AG08395 (cell line): ENCODE results near the gene UTP20.
"Not testable (repeated sequence)": the region's sequence is repeated elsewhere in the genome, so short reads cannot be mapped to it uniquely, and the experiment has no call there.

Experiments
- DNase-seq: peaks from one replicate; pipeline ENCODE4 v3.0.0; 2012; ENCODE audit warnings: mixed read lengths, low spot score

Gene UTP20

GRCh38 chr12:101327546-101327945, 47.6 kb downstream of the UTP20 start:
- no peak for DNase-seq

GRCh38 chr12:101328917-101329316, 49.0 kb downstream of the UTP20 start:
- DNase-seq, result no peak

- no peak for DNase-seq
Observed at GRCh38 chr12:101330631-101331030, 50.7 kb downstream of the UTP20 start.

- DNase-seq, result no peak
Observed at GRCh38 chr12:101336437-101336836, 56.5 kb downstream of the UTP20 start.

GRCh38 chr12:101338087-101338486, 58.2 kb downstream of the UTP20 start:
- DNase-seq, result no peak

GRCh38 chr12:101343893-101344292, 64.0 kb downstream of the UTP20 start:
- no peak for DNase-seq

GRCh38 chr12:101351682-101352081, 71.8 kb downstream of the UTP20 start:
- no peak for DNase-seq

- DNase-seq, result no peak
Observed at GRCh38 chr12:101356794-101357193, 76.9 kb downstream of the UTP20 start.

- DNase-seq, result no peak
Observed at GRCh38 chr12:101361455-101361854, 81.5 kb downstream of the UTP20 start.

- no peak for DNase-seq
Observed at GRCh38 chr12:101368016-101368415, 88.1 kb downstream of the UTP20 start.

- DNase-seq, result no peak
Observed at GRCh38 chr12:101372431-101372830, 92.5 kb downstream of the UTP20 start.

- DNase-seq, result no peak
Observed at GRCh38 chr12:101375573-101375972, 95.7 kb downstream of the UTP20 start.

- DNase-seq, result no peak
Observed at GRCh38 chr12:101379149-101379548, 99.2 kb downstream of the UTP20 start.

GRCh38 chr12:101391181-101391580, 111.3 kb downstream of the UTP20 start:
- not testable (repeated sequence) for DNase-seq

GRCh38 chr12:101407049-101407435, 127.1 kb downstream of the UTP20 start:
- DNase-seq, result no peak

GRCh38 chr12:101407436-101408345, 127.8 kb downstream of the UTP20 start, which contains the start of gene ARL1:
Gene ARL1, minus strand, starts transcription at chr12:101407772. Its CDS starts 127 bp downstream, at chr12:101407645.
- DNase-seq, result peak; percentile 92

GRCh38 chr12:101410169-101410568, 130.3 kb downstream of the UTP20 start:
- DNase-seq, result not testable (repeated sequence)

- DNase-seq, result peak; percentile 61
Observed at GRCh38 chr12:101414533-101415119, 134.7 kb downstream of the UTP20 start.

- DNase-seq, result no peak
Observed at GRCh38 chr12:101415228-101415627, 135.3 kb downstream of the UTP20 start.

GRCh38 chr12:101422066-101422465, 142.2 kb downstream of the UTP20 start:
- not testable (repeated sequence) for DNase-seq

- DNase-seq, result no peak
Observed at GRCh38 chr12:101424620-101425019, 144.7 kb downstream of the UTP20 start.

- no peak for DNase-seq
Observed at GRCh38 chr12:101430456-101430855, 150.6 kb downstream of the UTP20 start.

- no peak for DNase-seq
Observed at GRCh38 chr12:101436136-101436535, 156.2 kb downstream of the UTP20 start.
